ENCODE measurements around the gene TP53BP1.
A peak's percentile ranks its signal among the peaks of the same experiment; 100 is the strongest.
"Not testable (repeated sequence)": the region's sequence is repeated elsewhere in the genome, so short reads cannot be mapped to it uniquely, and the experiment has no call there.

Gene TP53BP1

DNA sequence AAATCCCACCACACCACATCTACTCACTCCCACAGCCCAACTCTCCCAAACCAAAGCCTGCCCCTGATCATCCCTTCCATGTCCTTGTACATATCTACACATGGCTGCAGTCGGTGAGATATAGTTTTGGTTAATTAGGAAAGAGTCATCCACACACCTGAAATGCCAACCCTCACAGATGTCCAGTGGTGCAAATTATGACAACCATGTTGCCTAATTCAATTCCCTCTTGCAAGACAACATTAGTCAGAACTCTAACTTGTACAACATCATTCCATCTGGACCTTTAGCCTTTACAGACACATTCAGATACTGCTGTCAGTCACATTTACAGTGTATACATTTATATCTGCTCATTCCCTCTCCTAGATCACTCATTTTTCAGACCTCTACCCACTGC is 80.9 kb downstream of the TP53BP1 start:
- DNase-seq (ENCODE audit: low read depth): no peak

DNA sequence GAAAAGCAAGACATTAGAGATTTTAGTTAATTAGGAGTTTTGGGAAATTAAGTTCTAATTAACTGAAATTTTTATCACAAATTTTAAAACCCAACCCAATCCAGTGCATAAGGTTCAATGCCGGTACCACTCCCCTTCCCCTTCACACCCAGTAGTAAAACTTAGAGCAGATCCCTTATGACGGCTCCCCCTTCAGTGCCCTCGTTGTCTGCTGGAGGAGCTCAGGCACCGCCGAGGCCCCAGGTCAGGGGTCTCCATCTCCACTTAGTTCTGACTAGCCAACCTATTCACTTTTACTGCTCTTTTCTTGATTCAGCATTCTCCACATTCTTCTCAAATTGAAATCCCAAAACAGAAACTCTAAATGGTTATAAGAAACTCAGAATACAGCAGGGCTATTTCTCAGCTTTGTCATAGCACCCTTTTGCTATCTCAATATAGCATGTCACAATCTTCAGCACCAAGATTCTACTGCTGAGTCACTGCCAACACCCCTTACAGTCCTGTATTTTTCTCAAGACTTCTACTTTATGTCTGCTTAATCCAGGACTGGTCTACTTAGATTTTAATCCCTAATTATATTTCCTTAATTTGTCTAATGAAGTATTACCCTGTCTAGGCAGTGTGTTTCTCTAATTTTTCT is 82.3 kb downstream of the TP53BP1 start:
- no peak for DNase-seq (ENCODE audit: low read depth)

DNA sequence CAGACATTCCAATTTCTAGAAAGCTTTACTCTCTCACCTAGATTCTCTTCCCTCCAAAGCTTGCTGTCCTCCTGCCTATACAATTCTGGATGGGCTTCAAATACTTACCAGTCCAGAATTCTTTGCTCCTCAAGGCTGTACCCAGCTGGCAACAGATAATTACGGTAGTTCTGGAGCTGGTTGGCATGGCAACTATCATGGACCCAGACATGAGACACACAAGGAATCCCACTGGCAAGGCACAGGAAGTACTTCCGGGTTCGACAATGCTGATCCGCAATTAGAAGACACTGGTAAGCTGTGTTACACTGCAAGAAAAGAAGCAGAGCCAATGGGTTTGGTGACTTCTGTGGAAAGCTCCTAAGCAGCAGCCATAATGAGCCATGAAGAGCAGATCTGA is 84.2 kb downstream of the TP53BP1 start:
- DNase-seq (ENCODE audit: low read depth): no peak

DNA sequence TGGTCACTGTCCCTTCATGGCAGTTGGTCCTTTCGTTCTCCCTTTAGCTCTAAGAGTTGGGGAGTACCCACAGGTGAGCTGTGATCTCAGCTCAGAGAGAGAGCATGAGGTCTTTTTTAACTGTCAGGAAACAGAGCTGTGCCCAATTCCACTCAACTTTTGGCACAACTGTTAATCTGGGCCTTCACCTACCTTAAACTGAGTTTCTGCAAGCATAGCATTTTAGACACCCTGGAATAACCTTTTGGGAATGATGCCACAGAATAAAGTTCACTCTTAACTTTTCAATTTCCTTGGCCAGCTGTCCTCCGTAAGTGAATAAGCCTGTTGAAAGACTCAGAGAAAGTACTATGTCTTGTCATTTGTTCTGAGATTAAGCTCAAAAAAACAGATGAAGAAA is 86.1 kb downstream of the TP53BP1 start:
- no peak for DNase-seq (ENCODE audit: low read depth)

DNA sequence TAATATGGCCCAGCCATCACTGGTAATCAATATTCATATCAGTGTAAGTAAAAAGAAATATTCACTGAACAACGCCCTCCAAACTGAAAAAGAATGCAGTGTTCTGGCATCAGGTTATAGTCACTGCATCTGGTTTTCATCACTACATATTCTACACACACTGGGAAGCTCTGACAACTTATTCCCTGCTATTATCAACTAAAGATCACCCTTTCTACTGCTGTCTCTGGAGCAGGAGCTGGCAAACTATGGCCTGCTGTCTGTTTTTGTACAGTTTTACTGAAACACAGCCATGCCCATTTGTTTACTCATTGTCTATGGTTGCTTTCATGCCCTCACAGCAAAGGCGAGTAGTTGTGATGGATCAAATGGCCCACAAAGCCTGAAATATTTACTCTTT is 86.8 kb downstream of the TP53BP1 start:
- DNase-seq (ENCODE audit: low read depth): no peak

DNA sequence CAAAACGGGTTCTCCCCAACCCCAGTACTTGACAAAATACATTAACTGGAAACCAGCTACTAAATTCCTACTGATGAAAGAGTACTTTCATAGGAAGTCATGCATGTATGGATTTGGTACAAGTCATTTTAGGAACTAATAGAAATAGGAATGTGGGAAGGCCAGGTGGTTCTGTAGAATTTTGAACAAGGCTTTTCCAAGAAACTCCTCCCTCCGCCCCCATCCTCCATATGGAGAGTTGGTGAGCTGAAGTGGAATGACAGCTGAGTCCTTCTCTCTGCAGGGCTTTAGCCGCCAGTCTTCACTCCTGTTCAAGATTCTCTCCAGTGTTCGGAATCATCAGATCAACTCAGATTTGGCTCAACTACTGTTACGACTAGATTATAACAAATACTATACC is 88.8 kb downstream of the TP53BP1 start:
- DNase-seq (ENCODE audit: low read depth): no peak

DNA sequence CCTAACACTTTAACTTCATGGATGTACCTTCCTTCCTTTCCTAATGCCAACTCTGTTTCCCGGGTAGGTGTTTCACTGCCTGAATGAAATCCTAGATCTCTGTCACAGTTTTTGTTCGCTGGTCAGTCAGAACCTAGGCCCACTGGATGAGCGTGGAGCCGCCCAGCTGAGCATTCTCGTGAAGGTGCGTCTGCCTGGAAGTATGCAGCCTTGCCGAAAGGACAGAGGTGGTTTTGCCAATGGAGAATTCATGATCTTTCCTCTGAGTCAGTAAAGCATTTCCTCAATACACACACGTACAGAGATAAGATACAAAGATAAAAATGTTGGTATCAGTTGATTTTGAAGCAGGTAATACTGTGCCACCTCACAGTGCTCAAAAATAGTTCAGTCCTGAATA is 89.3 kb downstream of the TP53BP1 start:
- DNase-seq (ENCODE audit: low read depth): no peak

DNA sequence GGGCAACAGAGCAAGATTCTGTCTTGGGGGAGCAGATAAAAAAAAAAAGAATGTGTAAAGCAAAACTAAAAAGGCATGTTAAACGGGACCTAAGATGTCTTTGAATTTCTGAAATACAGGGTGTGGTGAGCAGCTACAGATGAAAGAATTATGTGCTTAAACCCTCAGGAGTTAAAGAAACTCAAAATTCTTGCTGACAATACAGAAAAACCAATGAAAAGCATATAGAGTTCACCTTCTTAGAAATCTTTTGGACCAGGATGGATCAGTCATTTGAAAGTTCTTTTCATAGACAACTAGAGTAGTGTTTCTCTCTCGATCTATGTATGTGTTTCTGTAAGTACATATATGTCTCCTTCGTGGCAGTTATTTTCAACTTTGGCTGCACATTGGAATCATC is 90.7 kb downstream of the TP53BP1 start:
- DNase-seq (ENCODE audit: low read depth): no peak

DNA sequence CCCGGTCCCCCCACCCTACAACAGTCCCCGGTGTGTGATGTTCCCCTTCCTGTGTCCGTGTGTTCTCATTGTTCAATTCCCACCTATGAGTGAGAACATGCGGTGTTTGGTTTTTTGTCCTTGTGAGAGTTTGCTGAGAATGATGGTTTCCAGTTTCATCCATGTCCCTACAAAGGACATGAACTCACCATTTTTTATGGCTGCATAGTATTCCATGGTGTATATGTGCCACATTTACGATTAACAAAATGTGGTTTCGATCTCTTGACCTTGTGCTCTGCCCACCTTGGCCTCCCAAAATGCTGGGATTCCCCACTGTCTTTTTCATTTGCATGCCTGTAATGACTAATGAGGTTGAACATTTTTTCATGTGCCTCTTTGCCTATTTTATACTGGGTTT is 99.4 kb downstream of the TP53BP1 start:
- DNase-seq (ENCODE audit: low read depth): not testable (repeated sequence)

DNA sequence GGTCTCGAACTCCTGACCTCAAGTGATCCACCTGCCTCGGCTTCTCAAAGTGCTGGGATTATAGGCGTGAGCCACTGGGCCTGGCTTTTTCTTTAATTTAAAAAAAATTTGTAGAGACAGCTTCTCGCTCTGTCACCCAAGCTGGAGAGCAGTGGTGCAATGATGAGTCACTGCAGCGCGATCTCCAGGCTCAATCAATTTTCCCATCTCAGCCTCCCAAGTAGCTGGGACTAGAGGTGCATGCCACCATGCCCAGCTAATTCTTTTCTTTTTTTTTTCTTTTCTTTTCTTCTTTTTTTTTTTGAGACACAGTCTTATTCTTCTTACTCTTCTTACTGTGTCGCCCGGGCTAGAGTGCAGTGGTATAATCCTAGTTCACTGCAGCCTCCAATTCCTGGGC is 102.2 kb downstream of the TP53BP1 start:
- no peak for DNase-seq (ENCODE audit: low read depth)

DNA sequence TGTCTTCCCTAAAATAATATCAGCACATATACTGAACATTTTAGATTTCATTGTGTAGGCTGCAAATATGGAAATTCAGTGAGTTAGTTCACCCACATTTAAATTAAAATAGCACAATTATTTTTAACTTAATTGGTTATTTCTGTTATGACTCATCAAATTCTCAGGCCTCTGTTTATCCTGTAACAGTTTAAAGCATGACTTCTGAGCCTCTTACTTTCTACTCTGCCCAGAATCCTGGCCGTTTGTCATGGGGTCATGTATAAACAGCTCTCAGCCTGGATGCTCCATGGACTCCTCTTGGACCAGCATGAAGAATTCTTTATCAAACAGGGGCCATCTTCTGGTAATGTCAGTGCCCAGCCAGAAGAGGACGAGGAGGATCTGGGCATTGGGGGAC is 109.9 kb downstream of the TP53BP1 start:
- no peak for DNase-seq (ENCODE audit: low read depth)

DNA sequence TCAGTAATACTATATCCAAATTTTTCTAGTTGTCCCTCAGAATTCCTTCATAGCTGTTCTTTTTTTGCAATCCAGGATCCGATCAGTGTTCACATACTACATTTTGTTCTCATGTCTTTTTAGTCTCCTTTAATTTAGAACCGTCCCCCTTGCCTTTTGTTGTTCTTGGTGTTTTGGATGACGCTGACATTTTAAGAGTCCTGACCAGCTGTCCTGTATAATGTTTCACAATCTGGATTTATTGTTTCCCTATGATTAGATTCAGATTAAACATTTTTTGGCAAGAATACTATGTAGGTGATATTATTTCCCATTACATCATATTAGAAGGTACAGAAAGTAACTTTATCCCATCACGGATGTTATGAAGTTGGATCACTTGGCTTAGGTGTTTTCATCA is 110.6 kb downstream of the TP53BP1 start:
- DNase-seq (ENCODE audit: low read depth): no peak

DNA sequence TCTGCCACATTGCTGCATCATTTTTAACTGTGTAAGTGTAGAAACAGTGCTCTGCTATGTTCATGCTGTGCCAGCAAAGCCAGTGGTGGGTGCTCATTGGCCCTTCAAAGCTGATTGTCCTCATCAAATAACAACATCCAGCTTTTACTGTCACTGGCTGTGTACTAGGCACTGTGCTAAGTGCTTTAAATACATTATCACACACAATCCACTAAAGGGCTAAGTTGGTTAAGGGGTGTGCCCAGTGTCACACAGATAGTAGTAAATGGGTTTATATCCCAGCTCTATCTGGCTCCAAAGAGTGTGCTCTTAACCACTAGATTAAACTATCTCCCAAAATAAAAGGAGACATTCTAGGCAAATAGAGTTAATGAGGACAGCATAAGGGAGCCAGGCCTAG is 114.4 kb downstream of the TP53BP1 start:
- DNase-seq (ENCODE audit: low read depth): no peak

DNA sequence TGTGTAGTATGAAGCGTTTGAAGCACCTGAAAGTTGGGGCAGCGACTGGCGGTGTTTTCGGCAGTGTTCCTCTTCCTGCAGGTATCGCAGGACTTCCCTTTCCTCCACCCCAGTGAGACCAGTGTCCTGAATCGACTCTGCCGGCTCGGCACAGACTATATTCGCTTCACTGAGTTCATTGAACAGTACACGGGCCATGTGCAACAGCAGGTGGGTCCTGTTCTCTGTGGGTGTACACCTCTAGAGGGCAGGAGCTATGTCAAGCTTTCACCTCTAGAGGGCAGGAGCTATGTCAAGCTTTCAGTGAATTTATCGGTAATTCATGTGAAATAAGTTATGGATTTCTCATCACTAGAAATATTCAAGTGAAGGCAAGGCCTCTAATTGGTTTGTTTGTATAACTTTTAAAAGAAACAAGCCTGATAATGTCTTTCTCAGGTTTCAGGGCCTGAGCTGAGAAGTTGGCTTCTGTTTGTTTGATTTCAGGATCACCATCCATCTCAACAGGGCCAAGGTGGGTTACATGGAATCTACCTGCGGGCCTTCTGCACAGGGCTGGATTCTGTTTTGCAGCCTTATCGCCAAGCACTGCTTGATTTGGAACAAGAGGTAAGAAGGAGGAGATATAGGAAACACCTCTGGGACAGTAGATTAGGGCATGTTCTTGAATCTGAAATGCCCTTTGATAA is 116.8 kb downstream of the TP53BP1 start:
- DNase-seq (ENCODE audit: low read depth): no peak

DNA sequence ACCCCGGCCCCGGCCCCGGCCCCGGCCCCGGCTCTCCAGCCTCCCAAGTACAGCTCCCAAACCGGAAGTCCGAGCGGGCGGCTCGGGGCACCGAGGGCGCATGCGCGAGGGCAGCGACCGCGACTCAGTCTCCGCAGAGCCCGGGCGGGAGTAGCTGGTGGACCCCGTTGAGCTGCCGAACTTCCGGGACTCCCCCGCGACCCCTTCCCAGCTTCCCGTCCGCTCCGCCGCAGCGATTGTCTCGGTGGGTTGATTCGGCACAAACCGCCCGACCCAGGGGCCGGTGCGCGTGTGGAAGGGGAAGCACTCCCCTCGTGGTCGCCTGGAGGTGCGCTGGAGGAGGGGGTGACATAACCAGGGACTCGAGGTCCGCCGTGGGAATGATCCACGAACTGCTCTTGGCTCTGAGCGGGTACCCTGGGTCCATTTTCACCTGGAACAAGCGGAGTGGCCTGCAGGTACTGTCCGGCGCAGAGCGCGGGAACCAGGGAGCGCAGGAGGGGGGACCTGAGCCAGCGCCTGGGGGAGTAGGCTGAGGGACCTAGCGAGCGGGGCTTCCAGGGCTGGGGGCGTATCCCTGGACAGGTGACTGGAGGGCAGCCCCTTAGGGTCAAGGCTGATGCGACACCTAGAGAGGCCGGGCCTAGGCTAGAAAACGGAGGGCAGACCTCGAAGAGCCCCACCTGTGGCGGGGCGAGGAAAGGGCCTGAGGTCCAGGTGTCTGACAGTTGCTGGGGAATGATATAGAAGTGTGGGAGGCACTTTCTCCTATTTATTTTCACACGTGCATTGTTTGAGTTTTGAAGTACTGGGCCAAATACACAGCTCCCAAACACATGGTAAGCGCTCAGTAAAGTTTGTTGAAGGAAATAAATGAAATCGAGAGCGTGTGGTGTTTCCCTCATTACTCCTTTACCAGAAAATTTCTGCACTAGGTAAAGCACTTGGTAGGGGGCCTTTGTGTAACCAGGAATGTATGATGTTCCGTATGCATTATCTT is 121.7 kb downstream of the TP53BP1 start, which contains the start of the genes TUBGCP4 and ZSCAN29:
TUBGCP4 (plus strand) TSS at position 127 of the 1,000 bp plus-strand sequence; CDS start at position 381, 254 bp downstream.
ZSCAN29 (minus strand) TSS at position 69 of the 1,000 bp plus-strand sequence. CDS start 1,130 bp downstream, outside the sequence.
- DNase-seq (ENCODE audit: low read depth): peak; percentile 77

DNA sequence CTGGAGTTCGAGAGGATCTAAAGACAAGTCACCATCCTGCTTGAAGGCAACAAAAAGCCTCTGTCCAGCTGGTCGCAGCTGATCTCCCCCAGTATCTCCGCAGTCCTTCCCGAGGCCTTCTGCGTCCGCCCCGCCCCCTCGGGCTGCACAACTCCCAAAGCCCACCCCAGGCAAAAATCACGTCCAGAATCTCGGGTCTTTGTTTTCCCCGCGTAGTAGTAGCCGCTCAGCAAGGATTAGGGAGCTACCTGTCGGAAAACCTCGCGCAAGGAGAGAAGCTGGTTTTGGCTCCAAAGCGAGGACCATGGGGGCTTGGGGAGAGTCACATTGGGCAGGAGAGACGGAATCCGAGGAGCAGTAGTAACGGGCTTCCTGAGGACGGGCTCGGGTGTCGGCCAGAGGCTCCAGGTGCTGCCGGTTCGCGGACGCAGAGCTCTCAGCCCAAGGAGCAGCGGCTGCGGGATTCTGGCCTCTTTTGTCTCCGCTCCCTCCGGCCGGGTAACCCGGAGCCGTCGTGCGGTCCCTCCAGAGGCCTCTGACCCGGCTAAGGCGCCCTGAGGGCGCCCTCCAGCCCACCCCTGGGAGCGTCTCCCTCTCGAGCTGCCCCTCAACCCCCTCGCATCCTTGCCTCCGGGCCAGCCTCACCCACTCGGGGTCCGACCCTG is 122.5 kb downstream of the TP53BP1 start:
- no peak for DNase-seq (ENCODE audit: low read depth)

DNA sequence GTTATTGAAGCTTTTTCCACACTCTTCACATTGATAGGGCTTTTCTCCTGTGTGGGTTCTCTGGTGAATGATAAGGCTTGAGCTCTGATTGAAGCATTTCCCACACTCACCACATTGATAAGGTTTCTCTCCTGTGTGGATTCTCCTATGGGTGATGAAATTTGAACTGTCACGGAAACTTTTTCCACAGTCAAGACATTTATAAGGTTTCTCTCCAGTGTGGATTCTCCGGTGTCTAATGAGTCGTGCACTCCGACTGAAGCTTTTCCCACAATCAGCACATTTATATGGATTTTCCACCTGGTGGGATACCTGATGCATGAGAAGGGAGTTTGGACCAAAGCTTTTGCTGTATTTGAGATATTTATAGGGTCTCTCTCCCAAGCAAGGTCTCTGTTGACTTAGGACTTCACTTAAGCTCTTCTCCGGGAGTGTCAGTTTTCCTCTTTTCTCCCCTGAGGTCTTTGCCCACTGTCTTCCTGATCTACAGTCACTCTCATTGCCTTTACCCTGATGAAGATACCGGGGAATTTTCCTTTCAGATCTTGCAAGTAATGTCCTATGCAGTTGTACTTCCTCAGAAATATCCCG is 131.5 kb downstream of the TP53BP1 start:
- DNase-seq (ENCODE audit: low read depth): no peak

DNA sequence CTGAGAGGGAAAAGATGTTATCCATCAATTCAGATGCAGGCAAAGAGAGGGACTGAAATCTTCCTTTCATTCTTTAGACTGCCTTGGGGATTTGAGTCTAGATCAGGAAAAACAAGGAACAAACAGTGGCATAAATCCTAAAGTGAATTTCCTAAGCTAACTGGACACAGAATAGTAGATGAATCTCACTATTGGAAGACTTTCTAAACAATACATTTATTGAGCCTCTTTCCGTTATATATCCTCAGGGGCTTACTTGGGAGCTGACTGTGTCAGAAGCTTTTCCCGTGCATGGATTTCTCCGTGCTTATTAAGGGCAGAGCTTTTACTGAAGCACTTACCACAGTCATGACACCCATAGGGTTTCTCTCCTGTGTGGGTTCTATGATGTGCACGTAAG is 132.1 kb downstream of the TP53BP1 start:
- no peak for DNase-seq (ENCODE audit: low read depth)
